GM12878 (cell line): ENCODE results near the gene ZFAND2B. TPM values are rescaled to one million over a fixed set of nuclear protein-coding genes. Genes with fewer than 3 reads are reported as not detected.

Experiments
- ATAC-seq: fragments of 200-7000 bp; cut with Tn5 transposase; 3 replicates; pipeline ENCODE4 v1.9.1; 2020; ENCODE audit warnings: mild to moderate bottlenecking, moderate library complexity
- BruUV-seq: library from RNA; stranded (reverse); fragments of 400-500 nt; replicated peaks from 2 replicates; lab custom pipeline; 2021; lab: Mats Ljungman, UMichigan
- CTCF ChIA-PET: fragments of 300-600 bp; sonication (Branson Sonifier 250); formaldehyde crosslinking; extraction: SDS; loops from one replicate; lab custom pipeline; 2021; ENCODE audit warnings: inconsistent platforms; lab: Yijun Ruan, JAX
- POLR2A ChIA-PET: fragments of 350-600 bp; formaldehyde crosslinking; extraction: SDS; loops from one replicate; lab custom pipeline; 2021; ENCODE audit warnings: inconsistent platforms; lab: Charles Lee
- RAD21 ChIA-PET: fragments of 300-600 bp; sonication (Branson Sonifier 250); formaldehyde crosslinking; loops from one replicate; lab custom pipeline; 2023; ENCODE audit warnings: antibody characterized with exemption; ENCODE audit not compliant: unreplicated experiment; lab: Charles Lee
- SMC1A ChIA-PET: fragments of 300-600 bp; sonication (Branson Sonifier 250); formaldehyde crosslinking; loops from one replicate; lab custom pipeline; 2023; ENCODE audit not compliant: unreplicated experiment, uncharacterized antibody; lab: Charles Lee
- DNase-seq: peaks from one replicate; pipeline ENCODE4 v3.0.0-alpha.2; 2011; ENCODE audit warnings: low read depth, low spot score
- FAIRE-seq: peaks from 3 replicates; lab custom pipeline; 2011; peaks lifted over from hg19 to GRCh38; lab: Jason Lieb, UNC
- H2AFZ ChIP-seq: 2 replicates; pipeline ENCODE4 v1.6.0; 2011; ENCODE audit warnings: low read depth, low read length, control low read depth; ENCODE audit not compliant: control insufficient read depth
- H3K27ac ChIP-seq: 2 replicates; pipeline ENCODE4 v1.5.1; 2011; ENCODE audit warnings: control low read depth; ENCODE audit not compliant: control insufficient read depth, insufficient read depth
- H3K27me3 ChIP-seq, 2 experiments: replicated peaks in 1 of 2; 2 replicates each; pipeline versions ENCODE4 v1.6.0 to v1.6.1; 2011; ENCODE audit warnings: low read length in 1 of 2; ENCODE audit not compliant: control insufficient read depth in 2 of 2, insufficient read depth in 2 of 2
- H3K36me3 ChIP-seq, 2 experiments: 2 replicates each; pipeline ENCODE4 v1.5.1; 2011; ENCODE audit warnings: low read length in 1 of 2; ENCODE audit not compliant: control insufficient read depth in 2 of 2, insufficient read depth in 2 of 2
- H3K4me1 ChIP-seq: 2 replicates; pipeline ENCODE4 v1.6.1; 2011; ENCODE audit warnings: mild to moderate bottlenecking, low read length, moderate library complexity, mixed read lengths; ENCODE audit not compliant: control insufficient read depth, insufficient read depth
- H3K4me2 ChIP-seq: 2 replicates; pipeline ENCODE4 v1.6.0; 2011; ENCODE audit warnings: control low read depth; ENCODE audit not compliant: control insufficient read depth, insufficient read depth
- H3K4me3 ChIP-seq: fragments of 200-600 bp; sonication (generic); 2 replicates; pipeline ENCODE4 v1.5.1; 2016
- H3K79me2 ChIP-seq: 2 replicates; pipeline ENCODE4 v1.6.0; 2011; ENCODE audit warnings: low read length; ENCODE audit not compliant: control insufficient read depth, insufficient read depth
- H3K9ac ChIP-seq: 2 replicates; pipeline ENCODE4 v1.8.0; 2011; ENCODE audit warnings: low read length, control low read depth, mixed read lengths; ENCODE audit not compliant: control insufficient read depth, insufficient read depth
- H3K9me3 ChIP-seq: replicated peaks from 3 replicates; pipeline ENCODE4 v1.5.1; 2011; ENCODE audit warnings: mild to moderate bottlenecking, low read length; ENCODE audit not compliant: control insufficient read depth, insufficient read depth
- H4K20me1 ChIP-seq: 2 replicates; pipeline ENCODE4 v1.6.0; 2011; ENCODE audit not compliant: control insufficient read depth, insufficient read depth
- ASH2L ChIP-seq: fragments of 300-600, 200-600 bp; sonication (generic); IDR thresholded peaks from 2 replicates; pipeline ENCODE4 v1.6.1; 2017; ENCODE audit warnings: low read depth, mild to moderate bottlenecking, borderline replicate concordance
- EZH2 ChIP-seq: IDR thresholded peaks from 2 replicates; pipeline ENCODE4 v1.6.1; 2012; ENCODE audit warnings: low read depth, mild to moderate bottlenecking, control low read depth, inconsistent platforms, low read length, borderline replicate concordance; ENCODE audit not compliant: control insufficient read depth
- GATAD2B ChIP-seq: fragments of 450-650 bp; conservative IDR thresholded peaks from 2 replicates; pipeline ENCODE4 v1.6.1; 2017; ENCODE audit warnings: low read depth, mild to moderate bottlenecking, moderate library complexity
- KDM1A ChIP-seq: fragments of 200-600 bp; sonication (generic); IDR thresholded peaks from 2 replicates; pipeline ENCODE4 v1.6.1; 2016; ENCODE audit warnings: borderline replicate concordance
- LARP7 ChIP-seq: fragments of 450-650 bp; IDR thresholded peaks from 2 replicates; pipeline ENCODE4 v1.6.1; 2017; ENCODE audit warnings: mild to moderate bottlenecking
- NR2C1 ChIP-seq: fragments of 450-650 bp; IDR thresholded peaks from 2 replicates; pipeline ENCODE4 v1.6.1; 2017; ENCODE audit warnings: antibody characterized with exemption, mild to moderate bottlenecking, moderate library complexity
- NR2F1 ChIP-seq: fragments of 450-650 bp; conservative IDR thresholded peaks from 2 replicates; pipeline ENCODE4 v1.6.1; 2017; ENCODE audit warnings: mild to moderate bottlenecking
- RELA ChIP-seq: fragments of 450-650 bp; IDR thresholded peaks from 2 replicates; pipeline ENCODE4 v1.8.0; 2014; ENCODE audit warnings: borderline replicate concordance; ENCODE audit not compliant: partially characterized antibody
- REST ChIP-seq: IDR thresholded peaks from 2 replicates; pipeline ENCODE4 v1.6.1; 2012; ENCODE audit warnings: mild to moderate bottlenecking, low read depth, low read length
- TCF12 ChIP-seq: IDR thresholded peaks from 2 replicates; pipeline ENCODE4 v1.6.1; 2011; ENCODE audit warnings: low read depth, mild to moderate bottlenecking, low read length
- USF2 ChIP-seq: IDR thresholded peaks from 2 replicates; pipeline ENCODE4 v1.6.1; 2011; ENCODE audit warnings: low read depth, low read length, improper control_type of control experiment, borderline replicate concordance
- WGBS: methylation state at CpG from one replicate; pipeline ENCODE4 v1.1.6; 2016; ENCODE audit warnings: low lambda C conversion rate; ENCODE audit not compliant: insufficient replicate concordance, insufficient coverage; ENCODE audit errors: missing lambda C conversion rate; 5-methylcytosine and 5-hydroxymethylcytosine counted together
- in situ Hi-C: fragments of 300-500 bp; cut with MboI; formaldehyde crosslinking; loops from 9 replicates; pipeline ENCODE4 v1.14.3; 2018; ENCODE audit warnings: mixed read lengths
- intact Hi-C: fragments of 100-400 bp; cut with micrococcal nuclease; formaldehyde crosslinking; loops from one replicate; pipeline ENCODE4 v1.14.2; 2022; ENCODE audit not compliant: unreplicated experiment
- polyA plus RNA-seq, 11 experiments: library from polyadenylated mRNA; depleted of rRNA in 4 of 11; unstranded in 6 of 11; stranded (reverse) in 5 of 11; fragments of >200 nt; fragmentation: Nextera tagmentation in 4 of 11; fragmentation: Illumina TruSeq in 1 of 11; extraction: Ambion mirVana in 4 of 11; extraction: Trizol in 1 of 11; gene quantifications; 1 replicate in 1 of 11; 2 replicates in 10 of 11; pipeline versions ENCODE4 v1.2.1 to v1.2.3, GENCODE V29; 2011 to 2016; ENCODE audit warnings: inconsistent platforms in 2 of 11, missing spikeins in 2 of 11, low read depth in 1 of 11
- total RNA-seq, 4 experiments: library from RNA; depleted of rRNA in 3 of 4; stranded (reverse); fragments of >200 nt in 3 of 4; fragmentation: Illumina TruSeq in 1 of 4; extraction: Trizol in 1 of 4; gene quantifications; 2 replicates each; pipeline versions ENCODE4 v1.2.1 to v1.2.3, GENCODE V29; 2013 to 2021
- TF ChIP-seq, protein P1 (sequence below): fragments of 450-650 bp; IDR thresholded peaks from 2 replicates; pipeline ENCODE4 v1.6.1; 2016; ENCODE audit warnings: mild to moderate bottlenecking
- TF ChIP-seq, protein P2 (sequence below): fragments of 450-650 bp; formaldehyde crosslinking; IDR thresholded peaks from 2 replicates; pipeline ENCODE4 v1.4.0; 2020; ENCODE audit warnings: mild to moderate bottlenecking, moderate library complexity

Gene ZFAND2B
- total and polyA plus RNA-seq, 10 of the 15 experiments (the other 5 are each of a cell fraction or from before 2014, with no cell fraction given): 5.4 to 28.1 (median 22.4) TPM

GRCh38 chr2:219213026-219213415 is 6.4 kb downstream of the ZFAND2B start:
- no TSS peak for BruUV-seq
- intact Hi-C loops (no loop called here), in situ Hi-C loops (no loop called here)
- H3K9ac ChIP-seq: no peak overlapping the region
- ChIA-PET POLR2A (no interaction called here), CTCF (interaction anchor here (1.4 to 3.0 kb wide), 3 partner anchors 39 to 82 kb away, joined by 4 to 20 read pairs (median 11); partner anchors contain the start of gene SLC23A3), RAD21 (no interaction called here), SMC1A (interaction anchor here (1.7 kb wide), 1 partner anchor 42 kb away, joined by 4 read pairs; no protein-coding TSS in a partner anchor)
- H3K27ac ChIP-seq: no peak overlapping the region
- H2AFZ ChIP-seq: no peak overlapping the region
- no peaks in the 10 kb centered on the region for H3K27me3 ChIP-seq
- no peak for FAIRE-seq
- peaks cover 0 to 15% of the 10 kb centered on the region in 2 experiments; a peak in 3 of 4 replicates for H3K36me3 ChIP-seq
- H4K20me1 ChIP-seq: no peaks in the 10 kb centered on the region
- no peak for ATAC-seq
- DNase-seq: no peak
- H3K79me2 ChIP-seq: peaks cover 6% of the 10 kb centered on the region
- no peaks in the 10 kb centered on the region for H3K9me3 ChIP-seq
- H3K4me3 ChIP-seq: no peak overlapping the region
- H3K4me2 ChIP-seq: no peak overlapping the region
- WGBS: 83% methylated on average over 8 of the region's 8 CpGs
- peaks cover 8% of the 10 kb centered on the region for H3K4me1 ChIP-seq
- TF ChIP-seq TCF12: no peak
- no peak for TF ChIP-seq KDM1A
- TF ChIP-seq, protein P1, sequence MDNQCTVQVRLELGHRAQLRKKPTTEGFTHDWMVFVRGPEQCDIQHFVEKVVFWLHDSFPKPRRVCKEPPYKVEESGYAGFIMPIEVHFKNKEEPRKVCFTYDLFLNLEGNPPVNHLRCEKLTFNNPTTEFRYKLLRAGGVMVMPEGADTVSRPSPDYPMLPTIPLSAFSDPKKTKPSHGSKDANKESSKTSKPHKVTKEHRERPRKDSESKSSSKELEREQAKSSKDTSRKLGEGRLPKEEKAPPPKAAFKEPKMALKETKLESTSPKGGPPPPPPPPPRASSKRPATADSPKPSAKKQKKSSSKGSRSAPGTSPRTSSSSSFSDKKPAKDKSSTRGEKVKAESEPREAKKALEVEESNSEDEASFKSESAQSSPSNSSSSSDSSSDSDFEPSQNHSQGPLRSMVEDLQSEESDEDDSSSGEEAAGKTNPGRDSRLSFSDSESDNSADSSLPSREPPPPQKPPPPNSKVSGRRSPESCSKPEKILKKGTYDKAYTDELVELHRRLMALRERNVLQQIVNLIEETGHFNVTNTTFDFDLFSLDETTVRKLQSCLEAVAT: no peak
- TF ChIP-seq USF2: no peak
- TF ChIP-seq EZH2: no peak
- TF ChIP-seq ASH2L: no peak
- no peak for TF ChIP-seq LARP7
- TF ChIP-seq GATAD2B: no peak
- no peak for TF ChIP-seq NR2C1
- TF ChIP-seq, protein P2, sequence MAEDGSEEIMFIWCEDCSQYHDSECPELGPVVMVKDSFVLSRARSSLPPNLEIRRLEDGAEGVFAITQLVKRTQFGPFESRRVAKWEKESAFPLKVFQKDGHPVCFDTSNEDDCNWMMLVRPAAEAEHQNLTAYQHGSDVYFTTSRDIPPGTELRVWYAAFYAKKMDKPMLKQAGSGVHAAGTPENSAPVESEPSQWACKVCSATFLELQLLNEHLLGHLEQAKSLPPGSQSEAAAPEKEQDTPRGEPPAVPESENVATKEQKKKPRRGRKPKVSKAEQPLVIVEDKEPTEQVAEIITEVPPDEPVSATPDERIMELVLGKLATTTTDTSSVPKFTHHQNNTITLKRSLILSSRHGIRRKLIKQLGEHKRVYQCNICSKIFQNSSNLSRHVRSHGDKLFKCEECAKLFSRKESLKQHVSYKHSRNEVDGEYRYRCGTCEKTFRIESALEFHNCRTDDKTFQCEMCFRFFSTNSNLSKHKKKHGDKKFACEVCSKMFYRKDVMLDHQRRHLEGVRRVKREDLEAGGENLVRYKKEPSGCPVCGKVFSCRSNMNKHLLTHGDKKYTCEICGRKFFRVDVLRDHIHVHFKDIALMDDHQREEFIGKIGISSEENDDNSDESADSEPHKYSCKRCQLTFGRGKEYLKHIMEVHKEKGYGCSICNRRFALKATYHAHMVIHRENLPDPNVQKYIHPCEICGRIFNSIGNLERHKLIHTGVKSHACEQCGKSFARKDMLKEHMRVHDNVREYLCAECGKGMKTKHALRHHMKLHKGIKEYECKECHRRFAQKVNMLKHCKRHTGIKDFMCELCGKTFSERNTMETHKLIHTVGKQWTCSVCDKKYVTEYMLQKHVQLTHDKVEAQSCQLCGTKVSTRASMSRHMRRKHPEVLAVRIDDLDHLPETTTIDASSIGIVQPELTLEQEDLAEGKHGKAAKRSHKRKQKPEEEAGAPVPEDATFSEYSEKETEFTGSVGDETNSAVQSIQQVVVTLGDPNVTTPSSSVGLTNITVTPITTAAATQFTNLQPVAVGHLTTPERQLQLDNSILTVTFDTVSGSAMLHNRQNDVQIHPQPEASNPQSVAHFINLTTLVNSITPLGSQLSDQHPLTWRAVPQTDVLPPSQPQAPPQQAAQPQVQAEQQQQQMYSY (CRISPR knock-in tag): no peak
- no peak for TF ChIP-seq NR2F1
- TF ChIP-seq RELA: no peak
- TF ChIP-seq REST: no peak
